DND-41 (cell line): ENCODE data around the gene TEX9.
"Not testable (repeated sequence)": the region's sequence is repeated elsewhere in the genome, so short reads cannot be mapped to it uniquely, and the experiment has no call there.

Experiments used
- ATAC-seq: fragments of 200-7000 bp; cut with Tn5 transposase; 3 replicates; pipeline ENCODE4 v1.9.1; 2021; ENCODE audit warnings: low read depth; ENCODE audit not compliant: insufficient read depth
- DNase-seq: peaks from one replicate; pipeline ENCODE4 v3.0.0-alpha.2; 2020
- H2AFZ ChIP-seq: 2 replicates; pipeline ENCODE4 v1.6.0; 2012; ENCODE audit warnings: low read depth, low read length
- H3K27ac ChIP-seq: 2 replicates; pipeline ENCODE4 v1.5.1; 2012; ENCODE audit warnings: low read length, inconsistent platforms
- H3K27me3 ChIP-seq: fragments of 200-600 bp; sonication (generic); 2 replicates; pipeline ENCODE4 v1.6.0; 2012; ENCODE audit warnings: low read length, mild to moderate bottlenecking, inconsistent platforms; ENCODE audit not compliant: insufficient read depth, poor library complexity
- H3K36me3 ChIP-seq: 2 replicates; pipeline ENCODE4 v1.5.1; 2012; ENCODE audit warnings: low read length, inconsistent platforms; ENCODE audit not compliant: insufficient read depth
- H3K4me1 ChIP-seq: 2 replicates; pipeline ENCODE4 v1.5.1; 2012; ENCODE audit warnings: mild to moderate bottlenecking, low read length; ENCODE audit not compliant: insufficient read depth
- H3K4me2 ChIP-seq: 2 replicates; pipeline ENCODE4 v1.6.0; 2012; ENCODE audit warnings: mild to moderate bottlenecking, moderate library complexity, low read length, inconsistent platforms; ENCODE audit not compliant: insufficient read depth
- H3K4me3 ChIP-seq, 2 experiments: fragments of 200-600 bp in 1 of 2; shearing (Covaris generic) in 1 of 2; 2 replicates each; pipeline ENCODE4 v1.5.1; 2012 to 2016; ENCODE audit warnings: inconsistent platforms in 2 of 2, low read length in 2 of 2, mild to moderate bottlenecking in 2 of 2, low read depth in 1 of 2, moderate library complexity in 1 of 2
- H3K79me2 ChIP-seq: 2 replicates; pipeline ENCODE4 v1.6.0; 2012; ENCODE audit warnings: low read length, inconsistent platforms; ENCODE audit not compliant: insufficient read depth
- H3K9ac ChIP-seq: 2 replicates; pipeline ENCODE4 v1.6.0; 2012; ENCODE audit warnings: low read depth, mild to moderate bottlenecking, inconsistent platforms, low read length, moderate library complexity
- H3K9me3 ChIP-seq: 2 replicates; pipeline ENCODE4 v1.5.1; 2012; ENCODE audit warnings: low read length, moderate library complexity, mild to moderate bottlenecking, inconsistent platforms; ENCODE audit not compliant: insufficient read depth, severe bottlenecking
- H4K20me1 ChIP-seq: 2 replicates; pipeline ENCODE4 v1.6.0; 2012; ENCODE audit warnings: low read length; ENCODE audit not compliant: insufficient read depth
- CTCF ChIP-seq: IDR thresholded peaks from 2 replicates; pipeline ENCODE4 v1.5.1; 2012; ENCODE audit warnings: borderline replicate concordance, low read length, moderate library complexity, mild to moderate bottlenecking; ENCODE audit not compliant: poor library complexity, severe bottlenecking; ENCODE audit errors: extremely low read depth
- EZH2 ChIP-seq: IDR thresholded peaks from 3 replicates; pipeline ENCODE4 v1.6.1; 2012; ENCODE audit warnings: borderline replicate concordance, low read depth, mild to moderate bottlenecking, moderate library complexity, low read length, inconsistent platforms; ENCODE audit not compliant: severe bottlenecking

Gene TEX9

DNA sequence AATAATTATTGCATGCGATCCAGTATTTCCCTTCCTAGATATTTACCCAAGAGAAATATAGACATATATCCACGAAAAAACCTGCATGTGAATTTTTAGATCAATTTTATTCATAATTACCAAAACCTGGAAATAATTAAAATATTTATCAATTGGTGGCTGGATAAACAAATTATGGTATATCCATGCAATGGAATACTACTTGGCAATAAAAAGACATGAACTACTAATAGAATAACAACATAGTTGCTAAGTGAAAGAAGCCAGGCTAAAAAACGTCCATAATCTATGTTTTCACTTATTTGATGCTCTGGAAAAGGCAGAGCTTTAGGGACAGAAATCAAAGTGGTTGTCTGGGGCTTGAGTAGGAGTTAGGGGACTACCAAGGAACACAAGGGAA lies 20.7 kb downstream of the TEX9 start:
- DNase-seq: no peak

DNA sequence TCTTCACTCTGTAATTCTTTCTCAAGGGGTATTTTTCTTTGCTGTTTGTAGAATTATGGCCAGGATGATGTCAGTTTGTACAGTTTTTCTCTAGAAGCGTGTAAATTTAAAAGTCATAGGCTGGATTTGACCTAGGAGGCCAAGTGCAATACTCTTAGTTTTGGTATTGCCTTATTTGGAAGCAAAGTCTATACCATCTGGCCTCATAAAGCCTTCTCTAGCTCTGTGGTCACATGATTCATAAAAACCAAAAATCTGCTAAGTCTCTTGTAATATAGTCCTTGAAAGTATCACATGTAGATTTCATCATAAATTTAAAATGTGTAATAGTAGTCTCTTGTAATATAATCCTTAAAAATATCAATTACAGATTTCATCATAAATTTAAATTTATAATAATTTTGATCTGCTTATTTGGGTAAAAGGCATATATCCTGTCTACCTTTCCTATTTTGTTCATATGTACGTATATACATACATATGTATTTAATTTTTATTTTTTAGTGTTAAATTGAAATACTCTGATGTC lies 25.6 kb downstream of the TEX9 start:
- H3K27me3 ChIP-seq: no peaks in the 10 kb centered on the region
- H3K4me3 ChIP-seq: no peak overlapping the region
- no peak overlapping the region for H2AFZ ChIP-seq
- no peaks in the 10 kb centered on the region for H3K9me3 ChIP-seq
- no peaks in the 10 kb centered on the region for H3K36me3 ChIP-seq
- H3K9ac ChIP-seq: no peak overlapping the region
- no peak overlapping the region for H3K4me2 ChIP-seq
- ATAC-seq: no peak
- TF ChIP-seq EZH2 (no peak), CTCF (no peak)
- H4K20me1 ChIP-seq: no peaks in the 10 kb centered on the region
- no peaks in the 10 kb centered on the region for H3K79me2 ChIP-seq
- H3K27ac ChIP-seq: no peak overlapping the region
- DNase-seq: no peak
- H3K4me1 ChIP-seq: no peaks in the 10 kb centered on the region

More for the DNA sequence above, 20.7 kb downstream of the TEX9 start:
- no peak overlapping the region for H3K4me3 ChIP-seq
- H3K9ac ChIP-seq: no peak overlapping the region
- H3K9me3 ChIP-seq: no peaks in the 10 kb centered on the region
- H3K79me2 ChIP-seq: no peaks in the 10 kb centered on the region
- no peaks in the 10 kb centered on the region for H3K36me3 ChIP-seq
- no peaks in the 10 kb centered on the region for H3K4me1 ChIP-seq
- no peak for TF ChIP-seq EZH2
- no peak for TF ChIP-seq CTCF
- no peak overlapping the region for H2AFZ ChIP-seq
- H4K20me1 ChIP-seq: no peaks in the 10 kb centered on the region
- H3K27me3 ChIP-seq: no peaks in the 10 kb centered on the region
- no peak overlapping the region for H3K27ac ChIP-seq
- ATAC-seq: no peak
- H3K4me2 ChIP-seq: no peak overlapping the region

GRCh38 chr15:56393277-56393676 lies 28.1 kb downstream of the TEX9 start:
- DNase-seq (no peak), ATAC-seq (no peak)
- H3K4me2 ChIP-seq: no peak overlapping the region
- H3K9me3 ChIP-seq: no peaks in the 10 kb centered on the region
- H4K20me1 ChIP-seq: no peaks in the 10 kb centered on the region
- no peaks in the 10 kb centered on the region for H3K27me3 ChIP-seq
- H3K36me3 ChIP-seq: no peaks in the 10 kb centered on the region
- H3K9ac ChIP-seq: no peak overlapping the region
- no peak overlapping the region for H2AFZ ChIP-seq
- H3K27ac ChIP-seq: no peak overlapping the region
- H3K79me2 ChIP-seq: no peaks in the 10 kb centered on the region
- TF ChIP-seq CTCF (no peak), EZH2 (no peak)
- H3K4me3 ChIP-seq: no peak overlapping the region
- H3K4me1 ChIP-seq: no peaks in the 10 kb centered on the region

GRCh38 chr15:56394909-56395308 lies 29.7 kb downstream of the TEX9 start:
- Histone ChIP-seq H3K4me3 (no peak overlapping the region), H4K20me1 (no peaks in the 10 kb centered on the region), H3K79me2 (no peaks in the 10 kb centered on the region), H3K4me2 (no peak overlapping the region), H3K9me3 (no peaks in the 10 kb centered on the region), H3K27me3 (no peaks in the 10 kb centered on the region), H3K4me1 (no peaks in the 10 kb centered on the region), H3K9ac (no peak overlapping the region), H3K36me3 (peaks cover 6% of the 10 kb centered on the region; the same call in 1 of the 2 replicates), H2AFZ (no peak overlapping the region), H3K27ac (no peak overlapping the region)
- no peak for ATAC-seq
- TF ChIP-seq EZH2 (no peak), CTCF (no peak)
- no peak for DNase-seq

GRCh38 chr15:56397325-56397724 lies 32.1 kb downstream of the TEX9 start:
- not testable (repeated sequence) for H3K27me3 ChIP-seq, H3K4me3 ChIP-seq, ATAC-seq, H3K36me3 ChIP-seq, H3K9me3 ChIP-seq, H2AFZ ChIP-seq, H3K4me2 ChIP-seq, H3K4me1 ChIP-seq, H3K9ac ChIP-seq, H3K27ac ChIP-seq, H4K20me1 ChIP-seq, DNase-seq, H3K79me2 ChIP-seq
